ENCODE results near the gene ZCWPW2.

ZCWPW2 gene, protein sequence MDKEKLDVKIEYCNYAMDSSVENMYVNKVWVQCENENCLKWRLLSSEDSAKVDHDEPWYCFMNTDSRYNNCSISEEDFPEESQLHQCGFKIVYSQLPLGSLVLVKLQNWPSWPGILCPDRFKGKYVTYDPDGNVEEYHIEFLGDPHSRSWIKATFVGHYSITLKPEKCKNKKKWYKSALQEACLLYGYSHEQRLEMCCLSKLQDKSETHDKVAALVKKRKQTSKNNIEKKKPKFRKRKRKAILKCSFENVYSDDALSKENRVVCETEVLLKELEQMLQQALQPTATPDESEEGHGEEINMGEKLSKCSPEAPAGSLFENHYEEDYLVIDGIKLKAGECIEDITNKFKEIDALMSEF

DNA sequence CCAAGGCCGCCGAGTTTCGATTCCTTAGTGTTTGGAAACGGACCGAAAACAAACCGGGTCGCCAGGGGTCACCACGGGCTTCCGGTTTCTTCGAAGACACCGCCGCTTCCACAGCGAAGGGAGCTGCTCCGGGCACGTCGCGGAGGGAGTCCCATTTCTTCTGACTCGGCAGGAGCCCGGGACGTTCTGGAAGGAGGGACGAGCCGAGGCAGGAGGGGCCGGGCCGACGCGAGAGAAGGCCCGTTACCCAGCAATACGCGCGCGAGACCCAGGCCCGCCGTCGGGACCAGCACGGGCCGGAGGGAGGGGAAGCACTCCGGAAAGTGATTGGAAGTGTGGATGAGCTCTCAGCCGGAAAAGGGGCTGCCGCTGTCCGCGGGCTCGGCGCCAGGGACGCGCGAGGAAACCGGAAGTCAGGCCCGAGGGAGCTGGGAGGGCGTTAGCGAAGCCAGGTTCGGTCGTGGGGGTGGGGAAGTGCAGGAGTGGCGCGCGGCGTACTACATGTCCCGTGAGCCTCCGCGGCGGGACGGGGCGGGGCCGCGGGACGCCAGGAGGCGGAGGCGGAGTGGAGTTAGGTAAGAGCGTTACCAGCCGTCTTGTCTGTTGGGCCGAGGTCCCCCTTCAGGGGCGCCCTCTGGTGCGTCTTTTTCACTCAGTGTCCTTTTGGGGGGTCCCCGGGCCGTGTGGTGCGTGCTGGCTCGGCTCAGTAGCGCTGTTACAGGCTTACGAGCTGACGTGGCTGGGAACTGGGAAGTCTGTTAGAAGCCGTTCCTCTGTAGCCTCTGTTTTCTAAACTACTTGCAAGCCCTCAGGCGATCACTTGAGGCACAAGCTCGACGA, at the start of gene ZCWPW2, which contains the start of gene AZI2:
Gene ZCWPW2, plus strand, starts transcription at position 93 of the 840 bp plus-strand sequence. CDS start 64,348 bp downstream, outside the sequence.
Gene AZI2, minus strand, starts transcription at position 196 of the 840 bp plus-strand sequence. CDS start 8,207 bp downstream, outside the sequence.
- DNase-seq (ENCODE audit: low read depth): peak; percentile 84

- no peak for DNase-seq (ENCODE audit: low read depth)
These were observed 48.8 kb upstream of the ZCWPW2 start for GRCh38 chr3:28299705-28300104.

DNA sequence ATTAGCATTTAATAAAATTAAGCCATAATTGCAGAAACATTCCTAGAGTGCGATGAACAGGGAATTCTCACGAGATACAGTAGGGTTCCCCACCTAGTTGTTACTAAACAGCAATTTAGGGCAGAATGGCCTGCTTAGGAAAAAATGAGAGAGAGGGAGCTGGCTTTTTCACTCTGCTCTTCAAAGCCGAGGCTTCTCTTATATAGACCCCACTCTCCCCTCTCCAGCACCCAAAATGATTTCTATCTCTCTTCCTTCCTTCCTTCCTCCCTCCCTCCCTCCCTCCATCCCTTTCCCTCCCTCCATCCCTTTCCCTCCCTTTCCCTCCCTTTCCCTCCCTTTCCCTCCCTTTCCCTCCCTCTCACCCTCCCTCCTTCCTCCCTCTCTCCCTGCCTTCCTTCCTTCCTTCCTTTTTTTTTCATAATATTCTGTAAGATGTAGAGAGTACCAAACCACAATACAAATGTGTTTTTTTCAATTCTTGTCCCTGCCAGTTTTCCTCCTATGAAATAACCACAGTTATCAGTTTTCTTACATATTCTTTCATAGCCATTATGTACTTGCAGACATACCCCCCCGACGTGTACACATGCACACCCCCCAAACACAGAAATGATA, 48.1 kb upstream of the ZCWPW2 start:
- no peak for DNase-seq (ENCODE audit: low read depth)

DNA sequence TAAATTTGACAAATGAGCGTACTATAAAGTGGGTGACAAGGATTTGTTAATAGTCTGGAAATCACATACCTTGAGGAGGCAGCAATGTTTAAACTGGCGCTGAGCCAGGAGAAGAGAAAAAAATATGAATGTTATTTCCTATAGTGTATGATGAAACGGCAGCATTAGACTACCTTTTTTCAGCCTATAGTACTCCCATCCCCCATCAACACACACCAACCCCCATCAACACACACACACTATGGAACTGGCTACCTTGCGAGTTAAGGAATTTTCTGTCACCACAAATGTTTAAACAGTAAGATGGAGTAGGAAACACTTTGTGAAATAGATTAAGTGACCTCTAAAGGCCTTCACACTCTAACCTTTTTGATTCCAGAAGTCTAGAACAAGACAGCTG, 46.8 kb upstream of the ZCWPW2 start:
- no peak for DNase-seq (ENCODE audit: low read depth)

DNA sequence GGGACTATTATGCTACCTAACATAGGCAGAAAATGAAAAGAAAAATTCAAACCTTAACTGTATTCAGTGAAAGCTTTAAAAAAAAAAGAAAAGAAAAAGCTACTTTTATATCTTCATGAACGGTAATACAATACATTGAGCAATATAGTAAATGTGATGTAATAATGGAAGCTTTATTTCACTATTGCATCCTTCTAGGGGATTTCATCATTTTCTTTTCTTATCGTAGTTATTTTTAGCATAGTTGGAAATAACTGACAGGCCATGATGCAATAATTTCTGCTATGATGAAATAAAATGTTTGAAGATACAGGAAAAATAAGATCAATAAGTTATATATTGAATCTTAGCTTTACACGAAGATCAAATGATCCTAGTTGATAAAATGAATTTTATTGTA, 40.3 kb upstream of the ZCWPW2 start:
- no peak for DNase-seq (ENCODE audit: low read depth)

DNA sequence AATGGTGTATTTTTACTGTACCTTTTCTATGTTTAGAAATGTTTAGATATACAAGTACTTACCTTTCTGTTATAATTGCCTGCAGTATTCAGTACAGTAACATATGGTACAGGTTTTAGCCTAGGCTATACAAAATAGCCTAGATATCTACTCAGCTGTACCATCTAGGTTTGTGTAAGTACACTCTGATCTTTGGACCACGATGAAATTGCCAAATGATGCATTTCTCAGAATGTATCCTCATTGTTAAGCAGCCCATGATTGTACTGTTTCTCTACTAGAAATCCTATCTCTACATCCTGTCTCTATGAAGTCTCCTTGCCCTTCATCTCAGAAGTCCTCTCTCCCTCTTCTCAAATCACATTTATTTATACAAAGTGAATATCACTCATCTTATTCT, 32.8 kb upstream of the ZCWPW2 start:
- DNase-seq (ENCODE audit: low read depth): no peak

DNA sequence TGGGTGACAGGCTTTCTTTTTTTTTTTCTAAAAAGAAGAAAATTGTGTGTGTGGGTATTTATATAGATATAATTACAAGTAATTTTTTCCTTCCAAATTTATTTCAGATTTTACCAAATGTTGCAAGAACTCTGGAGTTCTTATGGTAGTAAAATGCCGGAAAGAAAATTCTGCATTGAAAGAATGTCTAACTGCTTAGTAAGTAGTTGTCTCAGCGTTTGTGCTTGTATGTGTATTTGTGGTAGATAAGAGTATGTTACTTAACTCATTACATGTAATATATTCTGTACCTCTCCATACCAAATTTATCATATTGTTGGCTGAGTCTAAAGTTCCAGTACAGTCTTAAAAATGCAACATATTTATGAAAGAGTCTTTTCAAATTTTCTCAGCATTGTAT, 32.3 kb upstream of the ZCWPW2 start:
- DNase-seq (ENCODE audit: low read depth): no peak

DNA sequence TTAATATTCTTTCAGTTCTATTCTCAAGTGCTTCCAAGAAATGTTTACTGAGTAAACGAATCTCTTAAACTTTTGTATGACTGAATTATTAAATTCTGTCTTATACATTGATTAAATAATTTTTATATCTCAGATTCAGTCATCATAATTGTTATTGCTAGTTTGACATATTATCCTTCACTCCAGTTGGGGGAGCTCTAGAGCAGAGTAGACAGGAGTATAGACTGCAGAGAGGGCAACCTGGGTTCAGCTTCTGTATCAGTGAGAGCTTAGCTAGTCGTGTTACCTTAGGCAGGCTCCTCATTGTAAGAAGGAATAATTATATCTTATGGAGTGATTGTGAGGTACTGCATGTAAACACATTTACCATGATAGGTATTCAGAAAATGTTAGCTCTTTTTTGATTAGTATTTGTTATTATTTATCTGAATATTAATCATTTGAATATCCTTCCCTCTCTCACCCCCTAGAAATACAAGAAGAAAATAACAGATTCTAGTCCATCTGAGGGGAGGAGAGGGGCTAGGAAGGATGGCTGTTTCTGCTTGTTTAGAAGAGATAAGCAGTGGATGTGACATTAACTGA, 31.0 kb upstream of the ZCWPW2 start:
- DNase-seq (ENCODE audit: low read depth): no peak

- DNase-seq (ENCODE audit: low read depth): no peak
These were observed 27.5 kb upstream of the ZCWPW2 start for GRCh38 chr3:28320981-28321380.

- no peak for DNase-seq (ENCODE audit: low read depth)
These were observed 26.1 kb upstream of the ZCWPW2 start for GRCh38 chr3:28322464-28322863.

DNA sequence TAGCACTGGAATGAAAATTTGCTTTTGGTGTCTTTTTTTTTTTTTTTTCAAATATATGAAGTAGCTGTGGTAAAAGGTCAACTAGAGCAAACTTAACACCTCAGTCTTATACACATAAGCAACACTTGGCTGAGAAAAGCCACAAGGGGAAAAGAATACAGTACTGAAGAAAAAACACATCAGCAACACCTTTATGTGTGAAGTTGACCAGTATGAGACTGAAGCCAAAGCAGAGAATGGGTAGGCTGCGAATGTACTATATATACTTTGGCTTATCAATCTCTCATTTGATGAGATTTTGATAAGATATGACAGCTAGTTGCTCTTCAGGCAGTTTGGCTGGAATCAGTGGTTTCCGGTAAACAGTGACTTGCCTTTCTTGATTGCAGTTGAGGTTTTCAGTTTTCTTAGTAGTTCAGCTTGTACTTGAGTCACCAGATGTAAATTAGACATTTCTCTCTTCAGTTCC, 22.0 kb upstream of the ZCWPW2 start:
- no peak for DNase-seq (ENCODE audit: low read depth)

GRCh38 chr3:28328188-28329151, 20.1 kb upstream of the ZCWPW2 start:
- no peak for DNase-seq (ENCODE audit: low read depth)

DNA sequence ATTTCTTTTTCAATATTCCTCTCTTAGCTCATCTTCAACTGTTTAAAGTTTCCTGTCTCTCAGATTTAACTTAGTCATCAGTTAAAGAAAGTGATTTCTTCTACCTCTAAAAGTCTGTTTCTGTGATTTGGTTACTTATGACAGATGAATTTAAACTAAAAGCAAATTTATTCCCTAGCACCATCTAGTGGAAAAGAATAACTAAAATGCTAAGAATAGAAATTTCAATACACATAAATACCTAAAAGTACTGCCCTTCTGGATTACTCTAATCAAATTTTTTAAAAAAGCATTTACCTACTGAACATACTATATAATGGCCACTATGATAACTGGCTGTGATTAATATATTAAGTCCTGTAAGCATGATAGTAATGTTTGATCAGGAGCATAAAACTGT, 14.0 kb upstream of the ZCWPW2 start:
- DNase-seq (ENCODE audit: low read depth): no peak

DNA sequence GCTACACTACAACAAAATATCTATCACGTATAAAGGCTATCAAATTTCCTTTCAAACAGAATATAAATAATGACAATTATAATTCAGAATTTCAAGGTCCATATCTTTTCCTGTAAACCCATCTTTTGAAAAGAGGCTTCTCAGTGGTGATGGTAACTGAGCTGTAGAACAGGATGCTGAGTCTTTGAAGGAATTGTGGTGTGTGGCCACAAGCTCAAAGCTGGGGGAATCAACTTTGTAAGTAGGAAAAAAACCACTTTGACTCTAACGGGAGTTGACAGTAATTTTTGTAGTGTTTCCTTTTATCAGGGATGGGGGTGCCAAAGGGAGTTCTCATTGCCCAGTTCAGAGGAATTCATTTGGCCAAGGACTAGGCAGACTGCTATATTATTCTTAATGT, 13.3 kb upstream of the ZCWPW2 start:
- no peak for DNase-seq (ENCODE audit: low read depth)

- DNase-seq (ENCODE audit: low read depth): no peak
These were observed 11.3 kb upstream of the ZCWPW2 start for GRCh38 chr3:28337230-28337629.

- no peak for DNase-seq (ENCODE audit: low read depth)
These were observed 5.4 kb upstream of the ZCWPW2 start for GRCh38 chr3:28343144-28343543.

- DNase-seq (ENCODE audit: low read depth): no peak
These were observed 2.8 kb upstream of the ZCWPW2 start for GRCh38 chr3:28345690-28346089.

DNA sequence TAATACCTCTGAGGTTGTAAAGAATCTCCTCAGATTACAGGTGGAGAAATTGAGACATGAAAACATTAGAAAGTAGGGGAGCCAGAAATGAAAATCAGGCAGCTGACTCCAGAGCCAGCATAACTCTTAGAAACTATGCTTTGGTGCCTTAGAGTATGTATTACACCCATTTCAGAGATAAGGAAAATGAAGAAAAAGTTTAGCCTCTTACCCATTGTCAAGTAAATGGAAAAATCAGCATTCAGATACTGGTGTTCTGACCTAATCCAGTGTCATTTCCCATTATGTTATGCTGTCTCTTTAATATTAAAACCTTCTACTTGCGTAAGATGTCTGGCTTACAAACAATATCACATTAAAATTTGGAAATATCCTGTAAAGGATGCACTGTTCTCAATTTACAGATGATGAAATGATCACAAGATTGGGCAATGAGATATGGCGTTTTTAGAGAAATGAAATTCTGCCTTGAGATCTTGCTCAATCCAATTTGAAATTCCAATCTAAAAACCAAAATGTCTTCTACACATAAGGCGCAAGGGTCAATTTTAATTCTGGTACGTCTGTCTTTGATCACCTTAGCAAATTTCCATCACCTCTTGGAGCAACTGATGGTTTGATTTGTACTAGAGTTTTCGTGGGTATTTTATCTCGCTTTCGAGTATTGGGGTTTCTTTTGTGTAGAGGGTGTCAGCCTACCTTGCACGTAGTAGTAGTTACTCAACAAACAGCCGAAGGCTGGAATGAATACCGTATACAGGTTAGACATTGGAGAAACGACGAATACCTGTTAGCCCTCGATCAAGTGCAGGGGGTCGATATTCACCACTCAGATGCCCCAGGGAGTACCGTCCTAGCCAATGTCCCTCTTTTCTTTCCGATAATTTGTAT, 902 bp upstream of the ZCWPW2 start:
- no peak for DNase-seq (ENCODE audit: low read depth)

DNA sequence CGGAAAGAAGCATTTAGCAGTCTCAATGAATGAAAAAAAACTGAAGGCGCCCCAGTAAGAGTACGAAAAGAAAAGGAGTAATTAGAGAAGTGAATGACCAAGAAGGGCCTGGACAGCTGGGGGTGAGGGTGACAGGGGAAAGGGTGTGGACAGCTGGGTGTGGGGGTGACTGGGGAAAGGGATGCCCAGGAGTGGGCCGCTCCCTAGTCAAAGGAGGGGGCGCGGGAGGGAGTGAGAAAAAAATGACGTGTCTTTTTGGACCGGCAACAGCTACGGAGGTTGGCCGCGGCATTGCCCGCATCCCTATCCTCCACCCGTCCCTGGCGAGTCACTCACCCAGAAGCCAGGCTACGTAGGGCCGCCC, 274 bp upstream of the ZCWPW2 start:
- no peak for DNase-seq (ENCODE audit: low read depth)

DNA sequence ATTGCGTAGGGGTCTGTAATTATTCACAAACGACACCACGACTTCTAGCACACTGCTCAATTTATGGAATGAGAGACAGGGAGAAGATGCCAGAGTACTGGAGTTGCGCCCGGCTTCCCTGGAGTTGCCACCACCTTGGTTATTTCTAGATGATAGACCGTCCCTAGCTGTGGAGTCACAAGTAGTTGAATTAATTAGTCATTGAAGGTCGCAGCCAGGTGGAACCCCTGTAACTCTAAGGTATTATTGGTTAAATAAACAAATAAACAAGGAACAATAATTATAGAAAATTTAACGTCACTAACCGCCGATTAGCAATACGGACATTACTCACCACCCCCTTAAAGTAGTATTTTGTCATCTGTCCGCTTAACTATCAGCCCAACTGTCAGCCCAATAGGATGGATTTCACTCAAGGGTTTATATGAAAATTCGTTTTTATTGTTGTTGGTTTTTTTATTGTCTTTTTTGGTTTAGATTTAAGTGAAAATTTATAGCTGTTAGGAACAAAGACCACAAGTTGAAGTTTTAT, 1.0 kb downstream of the ZCWPW2 start:
- DNase-seq (ENCODE audit: low read depth): no peak

All from stimulated activated CD8-positive, alpha-beta memory T cell treated with anti-CD3 and anti-CD28 coated beads, Interleukin-12 subunit alpha, Interleukin-12 subunit beta, amount 100 ng/mL, for 4 hours (primary cell).